OCI-M2 (cell line): ENCODE measurements around the gene MCUB.
A peak's percentile ranks its signal among the peaks of the same experiment; 100 is the strongest.
"Not testable (repeated sequence)": the region's sequence is repeated elsewhere in the genome, so short reads cannot be mapped to it uniquely, and the experiment has no call there.

Experiments
- DNase-seq: peaks from one replicate; lab custom pipeline; 2025; ENCODE audit not compliant: unreplicated experiment; lab: John Stamatoyannopoulos, UW

The MCUB gene

DNA sequence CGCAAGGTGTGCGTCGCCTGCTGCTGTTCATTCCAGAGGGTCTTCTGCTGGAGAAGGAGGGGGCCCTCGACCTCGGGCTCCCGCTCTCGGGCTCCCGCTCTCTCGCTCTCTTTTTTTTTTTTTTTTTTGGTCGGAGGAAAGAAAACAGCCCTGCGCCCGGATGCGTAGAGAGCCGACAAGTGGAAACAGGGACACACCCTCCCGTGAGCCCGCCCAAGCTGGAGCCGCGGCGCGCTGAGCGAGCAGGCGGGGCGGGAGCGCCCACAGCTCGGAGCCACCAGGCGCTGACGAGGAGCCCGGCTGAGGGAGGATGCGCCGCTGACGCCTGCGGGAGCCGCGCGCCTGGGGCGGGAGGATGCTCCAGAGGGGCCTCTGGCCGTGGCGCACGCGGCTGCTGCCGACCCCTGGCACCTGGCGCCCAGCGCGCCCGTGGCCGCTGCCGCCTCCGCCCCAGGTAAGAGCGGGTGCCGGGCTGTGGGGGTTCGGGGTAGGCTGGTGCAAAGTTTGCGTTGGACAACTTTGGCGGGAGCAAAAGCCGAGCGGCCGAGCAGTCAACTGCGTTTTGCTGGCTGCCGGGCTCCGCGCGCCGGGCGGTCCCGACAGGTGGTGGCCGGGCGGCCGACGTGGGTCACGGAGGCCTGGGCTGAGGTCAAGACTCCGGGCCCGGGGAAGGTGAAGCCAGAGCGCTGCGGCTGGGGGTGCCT lies at the start of gene MCUB:
Gene MCUB, plus strand, starts transcription at position 264 of the 704 bp plus-strand sequence. Its CDS starts 92 bp downstream, at position 356.
- no peak for DNase-seq

GRCh38 chr4:109510687-109511086 lies 49.4 kb upstream of the MCUB start:
- DNase-seq, result no peak

GRCh38 chr4:109511414-109511813 lies 48.6 kb upstream of the MCUB start:
- DNase-seq, result no peak

GRCh38 chr4:109513368-109513767 lies 46.7 kb upstream of the MCUB start:
- DNase-seq, result not testable (repeated sequence)

DNA sequence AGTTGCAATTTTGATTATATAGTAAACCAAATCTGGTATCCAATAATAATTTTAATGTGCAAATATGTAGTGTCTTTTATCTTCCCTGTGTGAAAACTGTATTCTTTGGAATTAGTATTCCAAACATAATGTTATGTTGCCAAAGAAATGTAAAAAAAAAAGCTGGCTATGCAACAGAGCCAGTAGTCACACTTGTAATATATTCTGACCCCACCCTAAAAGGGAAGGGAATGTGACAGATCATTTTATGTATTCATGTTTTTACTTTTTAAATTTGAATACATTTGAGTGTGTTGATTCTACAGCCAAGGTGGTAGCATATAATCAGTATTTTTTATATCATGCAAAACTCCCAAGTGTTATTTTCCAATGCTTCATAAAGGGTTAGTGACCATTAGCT lies 27.9 kb upstream of the MCUB start:
- no peak for DNase-seq

DNA sequence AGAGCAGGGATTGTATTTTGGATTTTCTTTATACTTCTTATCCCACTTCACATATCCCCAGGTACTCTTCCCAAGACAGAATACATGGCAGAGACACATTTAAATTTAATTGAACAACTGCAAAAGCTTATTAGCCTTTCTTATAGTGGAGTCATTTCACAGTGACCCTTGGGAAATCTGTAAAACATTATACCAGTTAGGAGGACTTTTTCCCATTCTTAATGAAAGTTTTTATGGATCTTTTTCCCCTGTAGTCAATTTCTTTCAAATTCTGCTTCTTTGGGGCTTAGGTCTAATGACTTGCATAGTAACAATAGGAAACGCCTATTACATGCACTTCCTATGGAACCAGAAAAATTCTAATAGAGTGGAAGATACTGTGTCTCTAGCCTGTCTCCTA lies 14.6 kb upstream of the MCUB start:
- no peak for DNase-seq

DNA sequence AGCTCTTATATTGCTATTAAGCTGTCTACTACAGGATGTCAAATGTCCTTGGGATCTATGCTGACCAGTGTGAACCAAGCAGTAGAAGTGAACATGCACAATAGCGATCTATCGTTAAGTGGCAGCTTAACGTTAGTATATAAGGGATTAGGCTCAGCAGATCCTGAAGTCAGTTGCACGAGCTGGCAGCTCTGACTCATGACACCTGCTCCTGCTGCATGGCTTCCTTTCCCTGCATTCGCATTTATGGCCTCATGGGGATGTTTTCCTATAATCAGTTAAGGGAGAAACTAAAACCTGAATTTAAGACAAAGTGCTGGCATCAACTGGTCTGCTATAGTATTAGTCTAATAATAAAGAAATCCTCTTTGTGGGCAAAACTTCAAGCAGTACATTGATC lies 12.7 kb upstream of the MCUB start:
- DNase-seq, result no peak

DNA sequence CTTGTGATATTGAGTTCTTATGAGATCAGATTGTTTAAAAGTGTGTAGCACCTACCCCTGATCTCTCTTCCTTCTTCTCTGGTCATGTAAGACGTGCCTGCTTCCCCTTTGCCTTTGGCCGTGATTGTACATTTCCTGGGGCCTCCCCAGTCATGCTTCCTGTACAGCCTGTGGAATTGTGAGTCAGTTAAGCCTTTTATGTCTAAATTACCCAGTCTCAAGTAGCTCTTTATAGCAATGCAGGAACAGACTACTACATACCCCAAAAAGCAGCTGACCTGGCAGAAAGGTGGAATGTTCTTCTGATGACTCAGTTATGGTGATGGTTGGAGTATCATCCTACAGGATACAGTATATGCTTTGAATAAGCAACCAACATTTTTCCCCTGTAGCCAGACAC lies 11.4 kb upstream of the MCUB start:
- no peak for DNase-seq

GRCh38 chr4:109552237-109552636 lies 7.8 kb upstream of the MCUB start:
- DNase-seq, result no peak

- no peak for DNase-seq
These were observed 6.9 kb upstream of the MCUB start for GRCh38 chr4:109553130-109553529.

DNA sequence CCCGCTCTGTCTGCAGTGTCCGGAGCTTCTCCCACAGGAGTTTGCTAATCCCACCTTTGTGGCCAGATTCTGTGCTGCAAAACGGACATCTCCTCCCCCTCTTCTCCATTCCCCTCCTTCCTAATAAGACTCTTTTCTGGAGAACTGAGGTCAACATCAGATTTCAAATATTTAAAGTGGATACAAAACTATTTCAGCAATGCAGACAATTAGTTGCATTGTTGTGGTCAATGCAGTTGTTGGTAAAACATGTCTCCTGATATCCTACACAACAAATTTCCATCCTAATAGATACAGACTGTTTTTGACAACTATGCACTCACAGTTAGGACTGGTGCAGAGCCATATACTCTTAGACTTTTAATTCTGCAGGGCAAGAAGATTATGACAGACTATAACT lies 5.1 kb upstream of the MCUB start:
- DNase-seq, result no peak

DNA sequence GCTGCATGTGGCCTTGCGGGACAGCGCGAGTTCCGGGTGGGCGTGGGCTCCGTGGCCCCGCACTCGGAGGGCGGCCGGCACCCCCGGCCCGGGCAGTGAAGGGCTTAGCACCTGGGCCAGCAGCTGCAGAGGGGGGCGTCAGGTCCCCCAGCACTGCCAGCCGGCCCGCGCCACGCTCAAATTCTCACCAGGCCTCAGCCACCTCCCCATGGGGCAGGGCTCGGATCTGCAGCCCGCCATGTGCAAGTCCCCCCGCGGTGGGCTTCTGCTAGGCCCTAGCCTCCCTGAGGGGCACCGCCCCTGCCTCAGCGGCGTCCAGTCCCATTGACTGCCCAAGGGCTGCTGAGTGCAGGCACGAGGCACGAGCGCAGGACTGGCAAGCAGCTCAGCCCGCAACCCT lies 2.6 kb upstream of the MCUB start:
- DNase-seq, result no peak

GRCh38 chr4:109558095-109558494 lies 2.0 kb upstream of the MCUB start:
- not testable (repeated sequence) for DNase-seq

DNA sequence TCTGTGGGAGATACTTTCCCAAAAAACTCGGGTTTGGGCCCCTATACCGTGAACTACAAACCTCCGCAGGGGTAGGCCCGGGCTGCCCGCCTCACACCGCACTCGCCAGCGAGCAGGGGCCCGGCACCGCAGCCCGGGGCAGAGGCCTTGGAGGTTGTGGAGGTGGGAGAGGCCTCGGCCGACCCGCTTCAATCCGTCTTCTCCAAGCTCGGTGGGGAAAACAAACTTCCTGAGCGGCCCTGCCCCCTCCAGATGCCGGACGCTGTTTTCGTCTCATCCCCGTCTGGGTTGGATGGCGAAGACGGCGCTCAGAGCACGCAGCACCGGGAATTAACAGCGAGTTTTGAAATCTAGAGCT lies 442 bp upstream of the MCUB start:
- DNase-seq, result no peak

GRCh38 chr4:109560687-109561461 lies 828 bp downstream of the MCUB start:
- no peak for DNase-seq

- DNase-seq, result no peak
These were observed 2.6 kb downstream of the MCUB start for GRCh38 chr4:109562457-109563239.

GRCh38 chr4:109571494-109571893 lies 11.4 kb downstream of the MCUB start:
- DNase-seq, result no peak

DNA sequence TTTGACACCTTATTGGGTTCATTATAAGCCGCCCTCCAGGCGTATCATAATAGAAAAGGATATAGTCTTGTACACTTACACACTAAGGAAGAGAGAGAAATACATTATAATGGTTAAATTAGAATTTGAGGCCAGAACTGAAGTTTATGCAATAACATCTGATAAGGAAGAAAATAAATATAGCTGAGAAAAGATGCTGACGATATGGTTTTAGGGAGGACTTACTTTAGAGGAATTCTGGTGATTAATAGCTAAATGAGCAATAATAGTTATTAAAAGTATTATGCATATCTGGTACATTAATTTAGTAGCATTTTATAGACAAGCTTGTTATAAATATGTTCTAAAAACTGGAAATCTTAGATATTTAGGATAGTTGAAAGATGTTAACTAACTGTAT lies 12.1 kb downstream of the MCUB start:
- DNase-seq, result no peak

DNA sequence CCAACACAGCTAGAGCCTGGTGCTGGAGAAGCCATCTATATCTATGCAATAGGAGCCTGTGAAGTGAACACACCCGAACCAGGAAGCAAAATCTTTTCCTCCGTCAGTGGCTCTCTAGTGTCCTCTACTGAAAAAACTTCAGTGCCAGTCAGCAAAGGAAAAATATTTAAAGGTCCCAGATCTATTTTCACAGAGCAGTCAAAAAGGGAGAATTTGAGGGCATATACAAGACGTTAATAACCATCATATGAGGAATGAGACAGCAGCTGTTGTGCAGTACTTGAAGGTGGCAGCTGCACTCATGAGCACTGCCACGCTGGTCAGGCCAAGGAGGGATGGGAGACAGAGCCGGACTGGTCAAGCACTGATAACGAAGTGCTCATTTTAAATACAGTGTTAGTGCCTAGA lies 14.4 kb downstream of the MCUB start:
- DNase-seq, result peak; percentile 66

DNA sequence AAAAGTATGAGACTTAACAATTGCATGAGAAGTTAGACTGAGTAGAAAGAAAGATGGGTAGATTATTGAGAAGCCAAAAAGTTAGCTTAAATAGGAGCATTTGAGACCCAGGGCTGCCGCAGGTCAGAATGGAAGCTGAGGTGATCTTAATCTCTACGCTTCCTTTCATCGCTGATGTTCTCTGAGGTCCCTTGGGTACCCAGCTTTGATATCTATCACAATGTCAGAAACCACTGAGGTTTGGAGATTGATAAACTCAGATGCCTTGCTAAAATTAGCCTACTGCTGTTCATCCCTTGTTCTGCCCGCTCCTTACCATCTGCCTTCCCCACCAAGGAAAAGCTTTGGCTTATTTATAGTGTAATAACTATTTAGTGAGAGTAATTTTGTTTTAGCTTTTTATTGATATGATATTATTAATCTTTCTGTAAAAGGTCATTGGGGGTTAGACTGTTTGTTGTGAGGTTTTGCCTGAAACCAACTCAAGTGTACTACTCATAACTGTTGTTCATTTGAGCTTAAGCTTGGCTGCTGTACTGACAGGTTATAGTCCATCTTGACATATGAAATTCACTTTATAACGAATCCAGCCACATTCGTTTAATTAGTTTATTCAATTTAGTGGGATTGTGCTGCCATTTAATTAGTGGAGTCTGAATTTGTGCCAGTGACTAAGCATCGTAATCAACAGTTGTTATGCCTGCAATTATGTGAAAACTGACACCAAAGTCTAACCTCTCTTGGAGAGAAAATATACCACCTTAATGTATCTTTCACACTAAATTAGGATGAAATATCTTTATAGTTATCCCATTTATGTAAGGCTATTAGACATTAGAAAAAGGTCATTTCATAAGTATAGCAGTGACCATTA lies 15.1 kb downstream of the MCUB start:
- no peak for DNase-seq

GRCh38 chr4:109576462-109576861 lies 16.4 kb downstream of the MCUB start:
- peak; percentile 19 for DNase-seq
